Transverse colon (tissue), 4 donors: ENCODE results near the gene CAMTA1. TPM values are rescaled to one million over a fixed set of nuclear protein-coding genes. Genes with fewer than 3 reads are reported as not detected.

Experiments
- DNase-seq: peaks from one replicate; pipeline ENCODE4 v3.0.0-alpha.2; 2019
- H3K27ac ChIP-seq, 4 donors: fragments of 200-600 bp; sonication (generic); 2 replicates each; pipeline ENCODE4 v1.5.1; 2016 to 2018; ENCODE audit warnings: inconsistent platforms in 4 of 4
- H3K27me3 ChIP-seq: fragments of 200-600 bp; sonication (generic); 2 replicates; pipeline ENCODE4 v1.5.1; 2017; ENCODE audit warnings: inconsistent platforms
- H3K36me3 ChIP-seq, 4 donors: fragments of 200-600 bp; sonication (generic); 2 replicates each; pipeline ENCODE4 v1.5.1; 2017 to 2019; ENCODE audit warnings: inconsistent platforms in 4 of 4
- H3K4me1 ChIP-seq, 4 donors: fragments of 200-600 bp; sonication (generic); 2 replicates each; pipeline ENCODE4 v1.5.1; 2017 to 2020; ENCODE audit warnings: inconsistent platforms in 4 of 4
- H3K4me3 ChIP-seq, 4 donors: fragments of 200-600 bp; sonication (generic); 1 replicate in 1 of 4; 2 replicates in 3 of 4; pipeline versions ENCODE4 v1.5.1 to v1.6.1; 2017 to 2019; ENCODE audit warnings: inconsistent platforms in 4 of 4
- H3K9me3 ChIP-seq, 2 donors: fragments of 200-600 bp; sonication (generic); 2 replicates each; pipeline ENCODE4 v1.5.1; 2017 to 2019; ENCODE audit warnings: inconsistent platforms in 2 of 2
- EP300 ChIP-seq: sonication (generic); formaldehyde crosslinking; IDR thresholded peaks from one replicate; pipeline ENCODE4 v1.6.1; 2017; ENCODE audit warnings: antibody characterized with exemption, low read depth
- POLR2A ChIP-seq: fragments of 450-650 bp; IDR thresholded peaks from one replicate; pipeline ENCODE4 v1.6.1; 2016; ENCODE audit warnings: antibody characterized with exemption, mild to moderate bottlenecking, moderate library complexity
- POLR2AphosphoS5 ChIP-seq, 3 donors: sonication (generic); formaldehyde crosslinking; IDR thresholded peaks; one replicate each; pipeline ENCODE4 v1.6.1; 2016; ENCODE audit warnings: antibody characterized with exemption in 3 of 3
- WGBS, 2 donors: methylation state at CpG; one replicate each; pipeline ENCODE4 v1.1.5; 2018; ENCODE audit warnings: low coverage in 1 of 2; 5-methylcytosine and 5-hydroxymethylcytosine counted together
- in situ Hi-C, 4 donors: fragments of 200-750 bp; cut with MboI; loops; one replicate each; pipeline versions ENCODE4 v1.15.0 to v1.15.1; 2017; ENCODE audit warnings: low sequenced_read_pairs in 3 of 4, low pct_ligation_motif_present in 1 of 4, low pct_unique_long_range_greater_than_20kb in 1 of 4
- intact Hi-C: fragments of 100-400 bp; cut with DNase I; formaldehyde crosslinking; loops from one replicate; pipeline ENCODE4 v1.15.1; 2023; ENCODE audit warnings: low total_unique reads
- total RNA-seq, 4 donors: library from RNA; depleted of rRNA; stranded (reverse); fragments of >200 nt; gene quantifications; one replicate each; pipeline ENCODE4 v1.1.0, GENCODE V29; 2016
- TF ChIP-seq, protein P1 (sequence below), 5 experiments: fragments of 200-600 bp in 3 of 5; fragments of 450-650 bp in 2 of 5; sonication (generic) in 3 of 5; IDR thresholded peaks; 1 replicate in 2 of 5; 2 replicates in 3 of 5; pipeline ENCODE4 v1.5.1; 2016 to 2017; ENCODE audit warnings: antibody characterized with exemption in 5 of 5, inconsistent platforms in 3 of 5, mild to moderate bottlenecking in 2 of 5, moderate library complexity in 1 of 5

The CAMTA1 gene
- total RNA-seq, 4 donors from 2014 or later: 93.8 to 268 (median 130) TPM

GRCh38 chr1:7680207-7680954, 895.1 kb downstream of the CAMTA1 start:
- H3K9me3 ChIP-seq: no peaks in the 10 kb centered on the region
- 2% methylated on average over 42 of the region's 89 CpGs; no CpG with 5 or more reads in 1 of the 2 donors for WGBS, 2 donors
- TF ChIP-seq, protein P1, sequence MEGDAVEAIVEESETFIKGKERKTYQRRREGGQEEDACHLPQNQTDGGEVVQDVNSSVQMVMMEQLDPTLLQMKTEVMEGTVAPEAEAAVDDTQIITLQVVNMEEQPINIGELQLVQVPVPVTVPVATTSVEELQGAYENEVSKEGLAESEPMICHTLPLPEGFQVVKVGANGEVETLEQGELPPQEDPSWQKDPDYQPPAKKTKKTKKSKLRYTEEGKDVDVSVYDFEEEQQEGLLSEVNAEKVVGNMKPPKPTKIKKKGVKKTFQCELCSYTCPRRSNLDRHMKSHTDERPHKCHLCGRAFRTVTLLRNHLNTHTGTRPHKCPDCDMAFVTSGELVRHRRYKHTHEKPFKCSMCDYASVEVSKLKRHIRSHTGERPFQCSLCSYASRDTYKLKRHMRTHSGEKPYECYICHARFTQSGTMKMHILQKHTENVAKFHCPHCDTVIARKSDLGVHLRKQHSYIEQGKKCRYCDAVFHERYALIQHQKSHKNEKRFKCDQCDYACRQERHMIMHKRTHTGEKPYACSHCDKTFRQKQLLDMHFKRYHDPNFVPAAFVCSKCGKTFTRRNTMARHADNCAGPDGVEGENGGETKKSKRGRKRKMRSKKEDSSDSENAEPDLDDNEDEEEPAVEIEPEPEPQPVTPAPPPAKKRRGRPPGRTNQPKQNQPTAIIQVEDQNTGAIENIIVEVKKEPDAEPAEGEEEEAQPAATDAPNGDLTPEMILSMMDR (IDR thresholded peaks at IDR 0.05): no peak
- TF ChIP-seq POLR2AphosphoS5 (IDR thresholded peaks at IDR 0.05): peak in 1 of 3 donors; percentile 20
- TF ChIP-seq EP300: no peak
- TF ChIP-seq POLR2A: no peak
- in situ Hi-C loops: no loop called here
- H3K4me1 ChIP-seq: peaks cover 6 to 21% (median 17%) of the 10 kb centered on the region in 4 donors
- H3K27ac ChIP-seq: peak overlapping the region; percentile 28 to 73 (median 68)
- H3K27me3 ChIP-seq: no peaks in the 10 kb centered on the region
- intact Hi-C loops: no loop called here
- H3K4me3 ChIP-seq: peak overlapping the region; percentile 51 to 85 (median 66)
- no peaks in the 10 kb centered on the region for H3K36me3 ChIP-seq
- peak; percentile 58 for DNase-seq

DNA sequence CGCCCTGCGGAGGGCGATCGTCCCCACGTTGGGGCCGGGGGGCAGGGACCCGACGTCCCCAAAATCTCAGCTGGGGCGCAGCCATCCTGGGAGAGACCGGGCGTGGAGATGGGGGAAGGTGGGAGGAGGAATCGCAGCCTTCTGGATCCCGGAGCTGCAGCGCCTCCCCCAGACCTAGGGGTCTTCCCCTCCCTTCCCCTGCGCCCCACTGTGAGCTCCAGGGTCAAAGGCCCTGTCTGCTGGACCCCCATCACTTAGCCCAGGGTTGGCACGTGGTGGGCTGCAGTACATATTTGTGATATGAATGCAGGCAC, 895.7 kb downstream of the CAMTA1 start:
- no peak for DNase-seq
- Histone ChIP-seq H3K36me3 (no peaks in the 10 kb centered on the region), H3K9me3 (no peaks in the 10 kb centered on the region), H3K27me3 (no peaks in the 10 kb centered on the region), H3K27ac (peak overlapping the region in 3 of 4 donors; percentile 28 to 69 (median 66)), H3K4me1 (peaks cover 6 to 21% (median 17%) of the 10 kb centered on the region in 4 donors), H3K4me3 (peak overlapping the region in 3 of 4 donors; percentile 51 to 73 (median 60))
- WGBS, 2 donors: 3% methylated on average over 16 of the region's 16 CpGs; no CpG with 5 or more reads in 1 of the 2 donors
- intact Hi-C loops: no loop called here
- TF ChIP-seq EP300 (no peak), POLR2AphosphoS5 (IDR thresholded peaks at IDR 0.05) (no peak), POLR2A (no peak)
- TF ChIP-seq, protein P1 (IDR thresholded peaks at IDR 0.05): no peak
- in situ Hi-C loops: no loop called here

- intact Hi-C loops: no loop called here
- peaks cover 6 to 21% (median 17%) of the 10 kb centered on the region in 4 donors for H3K4me1 ChIP-seq
- TF ChIP-seq, protein P1 (IDR thresholded peaks at IDR 0.05): no peak
- TF ChIP-seq POLR2AphosphoS5 (IDR thresholded peaks at IDR 0.05) (no peak), POLR2A (no peak), EP300 (no peak)
- in situ Hi-C loops: no loop called here
- no peak for DNase-seq
- H3K27ac ChIP-seq: no peak overlapping the region
- no peaks in the 10 kb centered on the region for H3K27me3 ChIP-seq
- H3K4me3 ChIP-seq: no peak overlapping the region
- H3K9me3 ChIP-seq: no peaks in the 10 kb centered on the region
- 71% methylated on average over 6 of the region's 6 CpGs; no CpG with 5 or more reads in 1 of the 2 donors for WGBS, 2 donors
- no peaks in the 10 kb centered on the region for H3K36me3 ChIP-seq
Observed at GRCh38 chr1:7681401-7681800, 896.1 kb downstream of the CAMTA1 start.

GRCh38 chr1:7683521-7683920, 898.3 kb downstream of the CAMTA1 start:
- in situ Hi-C loops: no loop called here
- H3K4me1 ChIP-seq: peaks cover 6 to 21% (median 17%) of the 10 kb centered on the region in 4 donors
- H3K27me3 ChIP-seq: no peaks in the 10 kb centered on the region
- H3K27ac ChIP-seq: no peak overlapping the region
- no peaks in the 10 kb centered on the region for H3K9me3 ChIP-seq
- WGBS, 2 donors: 86% methylated on average over 12 of the region's 15 CpGs; no CpG with 5 or more reads in 1 of the 2 donors
- H3K4me3 ChIP-seq: no peak overlapping the region
- no peak for TF ChIP-seq EP300
- TF ChIP-seq POLR2AphosphoS5 (IDR thresholded peaks at IDR 0.05): no peak
- TF ChIP-seq, protein P1 (IDR thresholded peaks at IDR 0.05): no peak
- no peak for DNase-seq
- no peaks in the 10 kb centered on the region for H3K36me3 ChIP-seq
- intact Hi-C loops: no loop called here
